ENCODE data around the gene RGL1. TPM values are rescaled to one million over a fixed set of nuclear protein-coding genes. Genes with fewer than 3 reads are reported as not detected.

Gene RGL1
- total RNA-seq, 3 donors from 2014 or later (not counting 1 experiment from before 2014, with no cell fraction given), result 0.16 to 0.52 (median 0.40) TPM

DNA sequence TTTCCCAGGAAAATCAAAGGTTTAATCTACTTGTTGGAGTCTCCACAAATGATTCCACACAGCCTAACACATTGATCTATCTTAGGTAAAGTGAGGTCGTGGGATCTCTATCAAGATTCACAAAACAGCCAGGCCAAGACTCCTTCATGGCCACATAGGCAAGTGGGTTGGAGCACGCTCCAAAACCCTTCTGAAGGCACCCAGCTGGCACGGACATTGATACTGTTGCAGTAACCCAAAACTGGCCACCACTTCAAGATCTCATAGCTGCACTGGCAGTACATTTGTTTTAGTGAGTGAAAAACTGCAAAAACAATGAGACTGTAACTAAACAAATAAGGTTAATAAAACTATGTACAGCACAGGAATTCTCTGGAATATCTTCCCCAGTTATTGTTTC lies 170.7 kb downstream of the RGL1 start:
- no peaks in the 10 kb centered on the region for H3K4me1 ChIP-seq (ENCODE audit: control insufficient read depth, insufficient read depth, low read length)
- TF ChIP-seq, protein P1, sequence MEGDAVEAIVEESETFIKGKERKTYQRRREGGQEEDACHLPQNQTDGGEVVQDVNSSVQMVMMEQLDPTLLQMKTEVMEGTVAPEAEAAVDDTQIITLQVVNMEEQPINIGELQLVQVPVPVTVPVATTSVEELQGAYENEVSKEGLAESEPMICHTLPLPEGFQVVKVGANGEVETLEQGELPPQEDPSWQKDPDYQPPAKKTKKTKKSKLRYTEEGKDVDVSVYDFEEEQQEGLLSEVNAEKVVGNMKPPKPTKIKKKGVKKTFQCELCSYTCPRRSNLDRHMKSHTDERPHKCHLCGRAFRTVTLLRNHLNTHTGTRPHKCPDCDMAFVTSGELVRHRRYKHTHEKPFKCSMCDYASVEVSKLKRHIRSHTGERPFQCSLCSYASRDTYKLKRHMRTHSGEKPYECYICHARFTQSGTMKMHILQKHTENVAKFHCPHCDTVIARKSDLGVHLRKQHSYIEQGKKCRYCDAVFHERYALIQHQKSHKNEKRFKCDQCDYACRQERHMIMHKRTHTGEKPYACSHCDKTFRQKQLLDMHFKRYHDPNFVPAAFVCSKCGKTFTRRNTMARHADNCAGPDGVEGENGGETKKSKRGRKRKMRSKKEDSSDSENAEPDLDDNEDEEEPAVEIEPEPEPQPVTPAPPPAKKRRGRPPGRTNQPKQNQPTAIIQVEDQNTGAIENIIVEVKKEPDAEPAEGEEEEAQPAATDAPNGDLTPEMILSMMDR (IDR thresholded peaks at IDR 0.05), result no peak
- DNase-seq (no peak), ATAC-seq (no peak)
- no peaks in the 10 kb centered on the region for H3K36me3 Mint-ChIP-seq
- H3K27ac Mint-ChIP-seq, result no peak overlapping the region
- no peaks in the 10 kb centered on the region for H3K9me3 ChIP-seq (ENCODE audit: control insufficient read depth, insufficient read depth, low read length)
- H3K36me3 ChIP-seq (ENCODE audit: control insufficient read depth, insufficient read depth, low read length), result no peaks in the 10 kb centered on the region
- no peaks in the 10 kb centered on the region for H3K9me3 Mint-ChIP-seq
- no peak overlapping the region for H3K4me3 ChIP-seq (ENCODE audit: low read length)
- no peaks in the 10 kb centered on the region for H3K27me3 ChIP-seq (ENCODE audit: control insufficient read depth, insufficient read depth, low read length)
- WGBS (ENCODE audit: insufficient coverage), result 98% methylated on average over 3 of the region's 3 CpGs
- H3K27ac ChIP-seq (ENCODE audit: low read length), result no peak overlapping the region
- no peaks in the 10 kb centered on the region for H3K27me3 Mint-ChIP-seq (ENCODE audit: low read depth in 2 of 2)
- intact Hi-C loops (cut with micrococcal nuclease), result no loop called here
- H3K4me3 Mint-ChIP-seq, result no peak overlapping the region
- H3K4me1 Mint-ChIP-seq, result peaks cover under 1 to 7% of the 10 kb centered on the region in 2 donors

DNA sequence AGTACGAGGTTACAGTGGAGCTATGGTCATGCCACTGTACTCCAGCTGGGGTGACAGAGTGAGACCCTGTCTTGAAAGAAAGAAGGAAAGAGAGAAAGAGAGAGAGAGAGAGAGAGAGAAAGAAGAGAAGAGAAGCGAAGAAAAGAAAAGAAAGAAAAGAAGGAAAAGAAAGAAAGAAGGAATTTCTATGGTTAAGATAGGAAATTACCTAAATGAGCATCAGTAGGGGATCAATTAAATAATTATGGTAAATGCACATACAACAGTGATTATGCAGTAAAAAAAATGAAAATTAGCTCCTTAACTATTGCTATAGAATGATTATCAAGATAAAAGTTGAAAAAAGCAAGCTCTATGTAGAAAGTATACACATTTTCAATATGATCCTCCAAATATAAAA lies 172.8 kb downstream of the RGL1 start:
- H3K27ac ChIP-seq (ENCODE audit: low read length), result no peak overlapping the region
- TF ChIP-seq, protein P1 (IDR thresholded peaks at IDR 0.05), result no peak
- no peaks in the 10 kb centered on the region for H3K9me3 ChIP-seq (ENCODE audit: control insufficient read depth, insufficient read depth, low read length)
- Mint-ChIP-seq H3K27me3 (ENCODE audit: low read depth in 2 of 2) (no peaks in the 10 kb centered on the region), H3K9me3 (no peaks in the 10 kb centered on the region), H3K27ac (no peak overlapping the region), H3K4me1 (peaks cover under 1 to 1% of the 10 kb centered on the region in 2 donors), H3K4me3 (no peak overlapping the region), H3K36me3 (no peaks in the 10 kb centered on the region)
- DNase-seq, result no peak
- no peaks in the 10 kb centered on the region for H3K36me3 ChIP-seq (ENCODE audit: control insufficient read depth, insufficient read depth, low read length)
- no peak for ATAC-seq
- H3K4me1 ChIP-seq (ENCODE audit: control insufficient read depth, insufficient read depth, low read length), result no peaks in the 10 kb centered on the region
- WGBS (ENCODE audit: insufficient coverage), result 94% methylated on average over 2 of the region's 2 CpGs
- H3K4me3 ChIP-seq (ENCODE audit: low read length), result no peak overlapping the region
- H3K27me3 ChIP-seq (ENCODE audit: control insufficient read depth, insufficient read depth, low read length), result no peaks in the 10 kb centered on the region
- intact Hi-C loops (cut with micrococcal nuclease), result no loop called here

Other genes with a start within 250 kb of the RGL1 start
- gene NCF2, start 214.7 kb upstream of the RGL1 start, total RNA-seq, result 10 to 100 TPM; 10.4 to 21.7 (median 14.8) TPM
- gene ARPC5, start 169.3 kb upstream of the RGL1 start, total RNA-seq, result 100 to 1,000 TPM; 103 to 120 (median 113) TPM
- not detected for gene APOBEC4, start 151.8 kb upstream of the RGL1 start, total RNA-seq
- gene COLGALT2, start 232.6 kb downstream of the RGL1 start, total RNA-seq, result 10 to 100 TPM in 1 of 3 donors, 1 to 10 TPM in 2; 1.4 to 13.5 (median 7.5) TPM
- 10 to 100 TPM; 29.5 to 52.9 (median 34.3) TPM for gene TSEN15, start 246.6 kb downstream of the RGL1 start, total RNA-seq

Data from natural killer cell (primary cell).